Neural progenitor cell (in vitro differentiated cells): ENCODE data around the gene LIPN. TPM values are rescaled to one million over a fixed set of nuclear protein-coding genes. Genes with fewer than 3 reads are reported as not detected.

Experiments used
- DNase-seq: peaks from one replicate; pipeline ENCODE4 v3.0.0-alpha.2; 2016; ENCODE audit warnings: low spot score
- H2AFZ ChIP-seq: fragments of 200-600 bp; sonication (generic); replicated peaks from 2 replicates; pipeline ENCODE4 v1.6.1; 2016; ENCODE audit warnings: antibody characterized with exemption
- H3F3A ChIP-seq: fragments of 200-600 bp; sonication (generic); 2 replicates; pipeline ENCODE4 v1.6.1; 2016; ENCODE audit warnings: antibody characterized with exemption, low read depth
- H3K27ac ChIP-seq: fragments of 200-600 bp; sonication (generic); 2 replicates; pipeline ENCODE4 v1.5.1; 2016; ENCODE audit warnings: mild to moderate bottlenecking
- H3K27me3 ChIP-seq: fragments of 200-600 bp; sonication (generic); 2 replicates; pipeline ENCODE4 v1.6.1; 2016; ENCODE audit warnings: mild to moderate bottlenecking, moderate library complexity
- H3K36me3 ChIP-seq: fragments of 200-600 bp; sonication (generic); 2 replicates; pipeline ENCODE4 v1.5.1; 2016
- H3K4me1 ChIP-seq: fragments of 200-600 bp; sonication (generic); 2 replicates; pipeline ENCODE4 v1.6.1; 2016; ENCODE audit warnings: mixed run types
- H3K4me2 ChIP-seq: fragments of 200-600 bp; sonication (generic); 2 replicates; pipeline ENCODE4 v1.6.1; 2016
- H3K4me3 ChIP-seq: fragments of 200-600 bp; sonication (generic); 2 replicates; pipeline ENCODE4 v1.5.1; 2016
- H3K79me2 ChIP-seq: fragments of 200-600 bp; sonication (generic); 2 replicates; pipeline ENCODE4 v1.6.1; 2016; ENCODE audit warnings: low read depth
- H3K9ac ChIP-seq: fragments of 200-600 bp; sonication (generic); 2 replicates; pipeline ENCODE4 v1.6.1; 2016
- H3K9me3 ChIP-seq: fragments of 200-600 bp; sonication (generic); 2 replicates; pipeline ENCODE4 v1.5.1; 2016; ENCODE audit warnings: low read depth
- H4K20me1 ChIP-seq: fragments of 200-600 bp; sonication (generic); 2 replicates; pipeline ENCODE4 v1.6.1; 2016; ENCODE audit warnings: low read depth
- H3K27ac Mint-ChIP-seq: 3 replicates; pipeline ENCODE4 v1.8.0; 2021; ENCODE audit warnings: mixed read lengths
- H3K27me3 Mint-ChIP-seq: 2 replicates; pipeline ENCODE4 v1.8.0; 2022; ENCODE audit warnings: low read depth, mild to moderate bottlenecking, inconsistent platforms, moderate library complexity, mixed read lengths; ENCODE audit not compliant: insufficient read depth
- H3K36me3 Mint-ChIP-seq: 3 replicates; pipeline ENCODE4 v1.8.0; 2021; ENCODE audit warnings: mixed read lengths
- H3K4me1 Mint-ChIP-seq: 3 replicates; pipeline ENCODE4 v1.8.0; 2021; ENCODE audit warnings: mixed read lengths
- H3K4me3 Mint-ChIP-seq: 3 replicates; pipeline ENCODE4 v1.8.0; 2021; ENCODE audit warnings: mild to moderate bottlenecking, moderate library complexity, mixed read lengths
- H3K9me3 Mint-ChIP-seq: 3 replicates; pipeline ENCODE4 v1.8.0; 2020; ENCODE audit warnings: mixed read lengths
- CTCF ChIP-seq: fragments of 200-600 bp; sonication (generic); IDR thresholded peaks from 2 replicates; pipeline ENCODE4 v1.5.1; 2017; ENCODE audit warnings: antibody characterized with exemption, mild to moderate bottlenecking
- EZH2 ChIP-seq: fragments of 200-600 bp; sonication (generic); IDR thresholded peaks from 2 replicates; pipeline ENCODE4 v1.6.1; 2017; ENCODE audit warnings: antibody characterized with exemption, mild to moderate bottlenecking, moderate library complexity
- EZH2phosphoT487 ChIP-seq: fragments of 200-600 bp; sonication (generic); IDR thresholded peaks from 2 replicates; pipeline ENCODE4 v1.6.1; 2017; ENCODE audit warnings: antibody characterized with exemption
- total RNA-seq: library from RNA; depleted of rRNA; stranded (reverse); fragments of >200 nt; gene quantifications from 2 replicates; pipeline ENCODE4 v1.2.3, GENCODE V29; 2015; ENCODE audit warnings: low replicate concordance

The LIPN gene
- total RNA-seq, 1 donor from 2014 or later, result not detected

DNA sequence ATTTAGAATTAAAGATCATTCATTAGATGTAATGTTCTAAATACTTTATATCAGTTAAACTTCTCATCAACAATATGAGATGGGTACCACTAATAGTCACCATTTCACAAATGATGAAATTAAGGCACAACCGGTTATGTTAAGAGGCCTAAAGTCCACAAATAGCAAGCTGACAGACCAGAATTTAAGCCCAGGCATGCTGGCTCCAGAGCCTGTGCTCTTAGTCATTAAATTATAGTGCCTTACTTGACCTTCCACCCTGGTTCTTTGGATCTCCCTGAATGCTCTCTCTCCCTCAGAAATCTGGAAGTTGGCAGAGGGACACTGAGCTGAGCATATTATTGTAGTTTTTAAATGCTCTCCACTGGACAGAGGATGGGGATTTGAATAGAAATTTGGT lies 3.6 kb downstream of the LIPN start:
- no peak for DNase-seq
- Mint-ChIP-seq H3K27ac (no peak overlapping the region), H3K4me1 (no peaks in the 10 kb centered on the region), H3K4me3 (no peak overlapping the region), H3K9me3 (no peaks in the 10 kb centered on the region), H3K36me3 (no peaks in the 10 kb centered on the region), H3K27me3 (no peaks in the 10 kb centered on the region)
- no peaks in the 10 kb centered on the region for H3K79me2 ChIP-seq
- no peak overlapping the region for H3K9ac ChIP-seq
- H3K27ac ChIP-seq, result no peak overlapping the region
- no peaks in the 10 kb centered on the region for H3K36me3 ChIP-seq
- H3K4me2 ChIP-seq, result no peak overlapping the region
- no peaks in the 10 kb centered on the region for H3F3A ChIP-seq
- H3K4me3 ChIP-seq, result no peak overlapping the region
- no peaks in the 10 kb centered on the region for H3K9me3 ChIP-seq
- H4K20me1 ChIP-seq, result no peaks in the 10 kb centered on the region
- H2AFZ ChIP-seq, result no peak overlapping the region
- no peaks in the 10 kb centered on the region for H3K4me1 ChIP-seq
- no peak for TF ChIP-seq EZH2phosphoT487
- TF ChIP-seq CTCF, result no peak
- no peak for TF ChIP-seq EZH2
- no peaks in the 10 kb centered on the region for H3K27me3 ChIP-seq

- H3K27ac ChIP-seq, result no peak overlapping the region
- H3K4me1 Mint-ChIP-seq, result no peaks in the 10 kb centered on the region
Observed at GRCh38 chr10:88764110-88764509, 4.3 kb downstream of the LIPN start.

GRCh38 chr10:88765816-88766215 lies 6.0 kb downstream of the LIPN start:
- TF ChIP-seq EZH2phosphoT487 (no peak), EZH2 (no peak), CTCF (no peak)
- no peaks in the 10 kb centered on the region for H3K27me3 ChIP-seq
- H3K9ac ChIP-seq, result no peak overlapping the region
- no peaks in the 10 kb centered on the region for H4K20me1 ChIP-seq
- H3K79me2 ChIP-seq, result no peaks in the 10 kb centered on the region
- H3K27me3 Mint-ChIP-seq, result no peaks in the 10 kb centered on the region
- no peaks in the 10 kb centered on the region for H3K9me3 ChIP-seq
- no peaks in the 10 kb centered on the region for H3K36me3 ChIP-seq
- no peak overlapping the region for H3K4me3 ChIP-seq
- H3K9me3 Mint-ChIP-seq, result no peaks in the 10 kb centered on the region
- no peaks in the 10 kb centered on the region for H3K4me1 ChIP-seq
- no peaks in the 10 kb centered on the region for H3F3A ChIP-seq
- no peak for DNase-seq
- no peak overlapping the region for H3K27ac Mint-ChIP-seq
- H3K4me3 Mint-ChIP-seq, result no peak overlapping the region
- H3K4me2 ChIP-seq, result no peak overlapping the region
- no peak overlapping the region for H2AFZ ChIP-seq
- H3K4me1 Mint-ChIP-seq, result no peaks in the 10 kb centered on the region
- H3K36me3 Mint-ChIP-seq, result no peaks in the 10 kb centered on the region
- H3K27ac ChIP-seq, result no peak overlapping the region

More at GRCh38 chr10:88764110-88764509, 4.3 kb downstream of the LIPN start:
- no peak overlapping the region for H3K4me3 Mint-ChIP-seq
- DNase-seq, result no peak
- TF ChIP-seq EZH2phosphoT487, result no peak
- TF ChIP-seq CTCF, result no peak
- TF ChIP-seq EZH2, result no peak
- H3K27me3 ChIP-seq, result no peaks in the 10 kb centered on the region
- no peak overlapping the region for H3K4me2 ChIP-seq
- H3K36me3 ChIP-seq, result no peaks in the 10 kb centered on the region
- no peaks in the 10 kb centered on the region for H3K79me2 ChIP-seq
- no peak overlapping the region for H3K27ac Mint-ChIP-seq
- H3K4me1 ChIP-seq, result no peaks in the 10 kb centered on the region
- H3K36me3 Mint-ChIP-seq, result no peaks in the 10 kb centered on the region
- H3K9me3 ChIP-seq, result no peaks in the 10 kb centered on the region
- no peaks in the 10 kb centered on the region for H3K9me3 Mint-ChIP-seq
- H3K9ac ChIP-seq, result no peak overlapping the region
- no peaks in the 10 kb centered on the region for H3K27me3 Mint-ChIP-seq
- H2AFZ ChIP-seq, result no peak overlapping the region
- H3K4me3 ChIP-seq, result no peak overlapping the region
- no peaks in the 10 kb centered on the region for H3F3A ChIP-seq
- no peaks in the 10 kb centered on the region for H4K20me1 ChIP-seq

DNA sequence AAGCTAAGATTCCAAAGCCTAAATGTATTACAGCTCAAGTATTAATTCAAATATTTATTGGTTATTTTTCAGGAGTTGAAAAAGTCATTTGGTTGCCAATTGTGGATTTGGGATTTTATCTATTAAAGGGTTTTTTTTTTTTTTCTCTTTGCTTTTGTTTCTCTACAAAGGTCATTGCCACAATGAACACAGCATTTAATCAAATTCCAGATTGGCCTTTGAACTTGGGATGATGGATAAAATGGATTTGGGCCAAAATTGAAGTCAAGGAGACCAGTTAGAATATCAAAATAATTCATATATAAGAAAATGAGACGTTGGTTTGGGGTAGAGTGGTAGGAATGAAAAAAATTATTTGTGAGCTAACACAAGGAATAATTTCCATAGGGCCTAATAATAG lies 9.6 kb downstream of the LIPN start:
- no peaks in the 10 kb centered on the region for H3K9me3 ChIP-seq
- H3K36me3 ChIP-seq, result no peaks in the 10 kb centered on the region
- TF ChIP-seq CTCF (no peak), EZH2 (no peak), EZH2phosphoT487 (no peak)
- no peaks in the 10 kb centered on the region for H4K20me1 ChIP-seq
- Mint-ChIP-seq H3K27ac (no peak overlapping the region), H3K4me3 (no peak overlapping the region), H3K9me3 (peaks cover 7% of the 10 kb centered on the region), H3K27me3 (no peaks in the 10 kb centered on the region), H3K4me1 (no peaks in the 10 kb centered on the region), H3K36me3 (no peaks in the 10 kb centered on the region)
- no peaks in the 10 kb centered on the region for H3K27me3 ChIP-seq
- no peak overlapping the region for H2AFZ ChIP-seq
- no peak overlapping the region for H3K4me2 ChIP-seq
- H3K79me2 ChIP-seq, result no peaks in the 10 kb centered on the region
- no peak overlapping the region for H3K27ac ChIP-seq
- H3K9ac ChIP-seq, result no peak overlapping the region
- H3F3A ChIP-seq, result no peaks in the 10 kb centered on the region
- no peak for DNase-seq
- no peaks in the 10 kb centered on the region for H3K4me1 ChIP-seq
- no peak overlapping the region for H3K4me3 ChIP-seq
